K562 (cell line): ENCODE data around the gene TUBG2. TPM values are rescaled to one million over a fixed set of nuclear protein-coding genes. Genes with fewer than 3 reads are reported as not detected.

Source experiments
- ARID3B ChIP-seq: fragments of 250-450 bp; sonication (Bioruptor Pico); IDR thresholded peaks from 2 replicates; pipeline ENCODE4 v1.4.0; 2020; ENCODE audit warnings: borderline replicate concordance
- BDP1 ChIP-seq: IDR thresholded peaks from 3 replicates; pipeline ENCODE4 v1.6.1; 2011; ENCODE audit not compliant: insufficient read length, insufficient read depth
- CBX3 ChIP-seq, 2 experiments: IDR thresholded peaks; 1 replicate in 1 of 2; 2 replicates in 1 of 2; pipeline ENCODE4 v1.6.1; 2012; ENCODE audit warnings: inconsistent platforms in 2 of 2, low read length in 2 of 2, borderline replicate concordance in 1 of 2, control low read depth in 1 of 2
- CBX8 ChIP-seq: fragments of 200-600 bp; sonication (generic); IDR thresholded peaks from 2 replicates; pipeline ENCODE4 v1.6.1; 2012; ENCODE audit warnings: borderline replicate concordance, mixed run types, low read depth, mild to moderate bottlenecking, moderate library complexity, mixed read lengths, low read length, control low read depth, inconsistent platforms; ENCODE audit not compliant: poor library complexity, severe bottlenecking; ENCODE audit errors: extremely low read depth
- EGR1 ChIP-seq: fragments of 450-650 bp; conservative IDR thresholded peaks from 2 replicates; pipeline ENCODE4 v1.6.1; 2017; ENCODE audit warnings: mild to moderate bottlenecking
- EP300 ChIP-seq: IDR thresholded peaks from 2 replicates; pipeline ENCODE4 v1.6.1; 2012; ENCODE audit warnings: low read length, improper control_type of control experiment
- FOXJ2 ChIP-seq: fragments of 200-800 bp; sonication (Bioruptor generic); IDR thresholded peaks from 2 replicates; pipeline ENCODE4 v1.6.1; 2016; ENCODE audit warnings: missing genetic modification characterization, missing compliant biosample characterization
- HDAC1 ChIP-seq, 2 experiments: fragments of 450-650 bp; IDR thresholded peaks; 2 replicates each; pipeline ENCODE4 v1.6.1; 2016 to 2017; ENCODE audit warnings: inconsistent platforms in 1 of 2, mild to moderate bottlenecking in 1 of 2, moderate library complexity in 1 of 2
- MYBL2 ChIP-seq, 2 experiments: fragments of 450-650 bp in 1 of 2; sonication (generic) in 1 of 2; formaldehyde crosslinking in 1 of 2; IDR thresholded peaks; 2 replicates each; pipeline versions ENCODE4 v1.6.1 to v1.8.1; 2017 to 2022; ENCODE audit warnings: borderline replicate concordance in 1 of 2, inconsistent platforms in 1 of 2, low read depth in 1 of 2, mild to moderate bottlenecking in 1 of 2, missing genetic modification reagents in 1 of 2, moderate library complexity in 1 of 2
- NBN ChIP-seq: fragments of 450-650 bp; IDR thresholded peaks from 2 replicates; pipeline ENCODE4 v1.6.1; 2016; ENCODE audit warnings: low read depth, mild to moderate bottlenecking
- NR0B1 ChIP-seq: fragments of 450-650 bp; IDR thresholded peaks from one replicate; pipeline ENCODE4 v1.6.1; 2018; ENCODE audit warnings: mild to moderate bottlenecking, moderate library complexity; ENCODE audit not compliant: partially characterized antibody
- PHF20 ChIP-seq: fragments of 450-650 bp; IDR thresholded peaks from 2 replicates; pipeline ENCODE4 v1.6.1; 2018; ENCODE audit not compliant: partially characterized antibody
- RBM14 ChIP-seq: fragments of 200-400 bp; formaldehyde crosslinking; IDR thresholded peaks from 2 replicates; pipeline ENCODE4 v1.6.1; 2018; ENCODE audit warnings: low read depth, mild to moderate bottlenecking, low read length, moderate library complexity, borderline replicate concordance; ENCODE audit not compliant: insufficient read depth
- RCOR1 ChIP-seq, 2 experiments: IDR thresholded peaks; 2 replicates each; pipeline ENCODE4 v1.6.1; 2012; ENCODE audit warnings: low read depth in 2 of 2, low read length in 2 of 2, borderline replicate concordance in 1 of 2, improper control_type of control experiment in 1 of 2
- SOX6 ChIP-seq: fragments of 450-650 bp; IDR thresholded peaks from 2 replicates; pipeline ENCODE4 v1.6.1; 2014; ENCODE audit warnings: mild to moderate bottlenecking
- SP2 ChIP-seq: IDR thresholded peaks from 2 replicates; pipeline ENCODE4 v1.6.1; 2011; ENCODE audit warnings: mild to moderate bottlenecking, low read depth, low read length, moderate library complexity; ENCODE audit not compliant: poor library complexity, severe bottlenecking; ENCODE audit errors: extremely low read depth
- TEAD4 ChIP-seq, 2 experiments: sonication (generic) in 1 of 2; formaldehyde crosslinking in 1 of 2; IDR thresholded peaks; 2 replicates each; pipeline versions ENCODE4 v1.6.1 to v1.8.0; 2012 to 2022; ENCODE audit warnings: borderline replicate concordance in 1 of 2, inconsistent platforms in 1 of 2, low read length in 1 of 2, mild to moderate bottlenecking in 1 of 2, missing genetic modification reagents in 1 of 2
- XRCC3 ChIP-seq: fragments of 450-650 bp; IDR thresholded peaks from 2 replicates; pipeline ENCODE4 v1.6.1; 2017; ENCODE audit warnings: mild to moderate bottlenecking, moderate library complexity
- YY1 ChIP-seq, 3 experiments: IDR thresholded peaks; 2 replicates each; pipeline ENCODE4 v1.6.1; 2011; ENCODE audit warnings: low read length in 2 of 3, mild to moderate bottlenecking in 2 of 3, moderate library complexity in 2 of 3, borderline replicate concordance in 1 of 3, control low read depth in 1 of 3, low read depth in 1 of 3; ENCODE audit not compliant: insufficient read depth in 3 of 3, insufficient replicate concordance in 2 of 3, control insufficient read depth in 1 of 3, insufficient read length in 1 of 3; ENCODE audit errors: extremely low read depth in 1 of 3
- ZBED1 ChIP-seq: IDR thresholded peaks from 2 replicates; pipeline ENCODE4 v1.6.1; 2014
- ZNF408 ChIP-seq: fragments of 250-450 bp; sonication (Bioruptor Pico); IDR thresholded peaks from 2 replicates; pipeline ENCODE4 v1.4.0; 2020; ENCODE audit warnings: low read depth, mild to moderate bottlenecking, moderate library complexity
- ZNF589 ChIP-seq: fragments of 200-800 bp; sonication (Bioruptor generic); IDR thresholded peaks from 2 replicates; pipeline ENCODE4 v1.6.1; 2016; ENCODE audit warnings: low read depth, missing genetic modification characterization, missing compliant biosample characterization
- polyA plus RNA-seq, 8 experiments: library from polyadenylated mRNA; depleted of rRNA in 4 of 8; stranded (reverse) in 5 of 8; unstranded in 3 of 8; fragments of >200 nt; fragmentation: Nextera tagmentation in 2 of 8; fragmentation: Illumina TruSeq in 1 of 8; extraction: Ambion mirVana in 2 of 8; extraction: Trizol in 1 of 8; gene quantifications; 2 replicates each; pipeline versions ENCODE4 v1.2.1 to v1.2.3, GENCODE V29; 2011 to 2014; ENCODE audit warnings: inconsistent platforms in 1 of 8, missing spikeins in 1 of 8
- total RNA-seq, 7 experiments: library from RNA; depleted of rRNA in 6 of 7; stranded (reverse); fragments of >200 nt in 6 of 7; fragmentation: Illumina TruSeq in 2 of 7; extraction: Trizol in 2 of 7; gene quantifications; 2 replicates each; pipeline versions ENCODE4 v1.2.1 to v1.2.3, GENCODE V29; 2011 to 2021; ENCODE audit warnings: low replicate concordance in 1 of 7
- TF ChIP-seq, protein P1 (sequence below): IDR thresholded peaks from 2 replicates; pipeline ENCODE4 v1.6.1; 2011; ENCODE audit not compliant: insufficient read length; ENCODE audit errors: extremely low read depth

The TUBG2 gene
- total and polyA plus RNA-seq, 9 of the 15 experiments (the other 6 are each of a cell fraction or from before 2014, with no cell fraction given) = 0.09 to 0.80 (median 0.24) TPM; not detected in 2

- TF ChIP-seq ARID3B (CRISPR knock-in tag) (no peak), BDP1 (no peak), ZNF408 (CRISPR knock-in tag) (no peak), FOXJ2 (peak; percentile 54; the same call in 1 of the 2 replicates), SOX6 (no peak), CBX3 (IDR thresholded peaks at IDR 0.05; ENCODE audit: borderline replicate concordance in 1 of 2, low read length in 2 of 2) (no peak), XRCC3 (no peak), HDAC1 (IDR thresholded peaks at IDR 0.05) (peak in 1 of 2 experiments; percentile 66; a peak in 2 of 4 replicates), RBM14 (0 out of 2 replicates have a peak, but pooled peaks have one; percentile 75), MYBL2 (IDR thresholded peaks at IDR 0.05; ENCODE audit: low read depth) (no peak), MYBL2 (CRISPR knock-in tag; IDR thresholded peaks at IDR 0.05; ENCODE audit: borderline replicate concordance) (no peak), EP300 (no peak), SP2 (no peak), TEAD4 (IDR thresholded peaks at IDR 0.05; ENCODE audit: low read length) (no peak), TEAD4 (CRISPR knock-in tag; IDR thresholded peaks at IDR 0.05; ENCODE audit: borderline replicate concordance) (no peak), ZNF589 (no peak), YY1 (IDR thresholded peaks at IDR 0.05; ENCODE audit: borderline replicate concordance in 1 of 3, control insufficient read depth in 1 of 3, extremely low read depth in 1 of 3, insufficient read depth in 3 of 3, insufficient read length in 1 of 3, insufficient replicate concordance in 2 of 3, low read depth in 1 of 3, low read length in 2 of 3) (no peak), NR0B1 (no peak), NBN (no peak), CBX8 (no peak), PHF20 (no peak), RCOR1 (IDR thresholded peaks at IDR 0.05; ENCODE audit: borderline replicate concordance in 1 of 2, low read depth in 2 of 2, low read length in 2 of 2) (no peak), EGR1 (0 out of 2 replicates have a peak, but pooled peaks have one; percentile 3), ZBED1 (0 out of 2 replicates have a peak, but pooled peaks have one; percentile 43)
- TF ChIP-seq, protein P1, sequence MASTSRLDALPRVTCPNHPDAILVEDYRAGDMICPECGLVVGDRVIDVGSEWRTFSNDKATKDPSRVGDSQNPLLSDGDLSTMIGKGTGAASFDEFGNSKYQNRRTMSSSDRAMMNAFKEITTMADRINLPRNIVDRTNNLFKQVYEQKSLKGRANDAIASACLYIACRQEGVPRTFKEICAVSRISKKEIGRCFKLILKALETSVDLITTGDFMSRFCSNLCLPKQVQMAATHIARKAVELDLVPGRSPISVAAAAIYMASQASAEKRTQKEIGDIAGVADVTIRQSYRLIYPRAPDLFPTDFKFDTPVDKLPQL = no peak
These were observed 17.4 kb downstream of the TUBG2 start, which contains the start of gene PLEKHH3 (continued) for GRCh38 chr17:42676424-42677011.
